GM19239 (cell line): ENCODE results near the gene SLC5A10.
"Not testable (repeated sequence)": the region's sequence is repeated elsewhere in the genome, so short reads cannot be mapped to it uniquely, and the experiment has no call there.

Experiments used
- DNase-seq: peaks from one replicate; pipeline ENCODE4 v3.0.0; 2011; ENCODE audit warnings: low spot score; ENCODE audit not compliant: insufficient read length
- FAIRE-seq: peaks from 2 replicates; lab custom pipeline; 2011; peaks lifted over from hg19 to GRCh38; lab: Jason Lieb, UNC

The SLC5A10 gene

GRCh38 chr17:18944646-18945045 lies 7.3 kb upstream of the SLC5A10 start:
- DNase-seq (no peak), FAIRE-seq (no peak)

GRCh38 chr17:18946536-18946935 lies 5.4 kb upstream of the SLC5A10 start:
- no peak for FAIRE-seq
- DNase-seq = no peak

- DNase-seq (no peak), FAIRE-seq (no peak)
These were observed 4.1 kb upstream of the SLC5A10 start for GRCh38 chr17:18947866-18948265.

GRCh38 chr17:18948476-18949006 lies 3.4 kb upstream of the SLC5A10 start:
- DNase-seq (no peak), FAIRE-seq (no peak)

- FAIRE-seq = no peak
These were observed 2.4 kb upstream of the SLC5A10 start for GRCh38 chr17:18949566-18949965.

GRCh38 chr17:18950346-18950745 lies 1.6 kb upstream of the SLC5A10 start:
- DNase-seq (no peak), FAIRE-seq (no peak)

More at GRCh38 chr17:18949566-18949965, 2.4 kb upstream of the SLC5A10 start:
- DNase-seq = no peak

- no peak for DNase-seq
- no peak for FAIRE-seq
These were observed 740 bp upstream of the SLC5A10 start for GRCh38 chr17:18950944-18951905.

- DNase-seq = no peak
- no peak for FAIRE-seq
These were observed 1.3 kb downstream of the SLC5A10 start for GRCh38 chr17:18953231-18953728.

GRCh38 chr17:18954321-18954720 lies 2.4 kb downstream of the SLC5A10 start:
- no peak for FAIRE-seq

GRCh38 chr17:18955009-18955408 lies 3.0 kb downstream of the SLC5A10 start:
- DNase-seq (no peak), FAIRE-seq (no peak)

More at GRCh38 chr17:18954321-18954720, 2.4 kb downstream of the SLC5A10 start:
- DNase-seq = no peak

- FAIRE-seq, DNase-seq: not testable (repeated sequence)
These were observed 4.1 kb downstream of the SLC5A10 start for GRCh38 chr17:18956021-18956420.

GRCh38 chr17:18956581-18956980 lies 4.6 kb downstream of the SLC5A10 start:
- FAIRE-seq (no peak), DNase-seq (no peak)

- FAIRE-seq = no peak
- DNase-seq = no peak
These were observed 5.9 kb downstream of the SLC5A10 start for GRCh38 chr17:18957831-18958230.

GRCh38 chr17:18958611-18959010 lies 6.6 kb downstream of the SLC5A10 start:
- FAIRE-seq (no peak), DNase-seq (no peak)

- DNase-seq (no peak), FAIRE-seq (no peak)
These were observed 7.3 kb downstream of the SLC5A10 start for GRCh38 chr17:18959071-18959844.

GRCh38 chr17:18959845-18960240 lies 7.9 kb downstream of the SLC5A10 start:
- DNase-seq = no peak
- FAIRE-seq = no peak

- DNase-seq = no peak
These were observed 8.3 kb downstream of the SLC5A10 start for GRCh38 chr17:18960241-18960665.

GRCh38 chr17:18960803-18961511 lies 9.0 kb downstream of the SLC5A10 start:
- DNase-seq (peak; percentile 94), FAIRE-seq (peak; percentile 92)

More at GRCh38 chr17:18960241-18960665, 8.3 kb downstream of the SLC5A10 start:
- no peak for FAIRE-seq

- FAIRE-seq (no peak), DNase-seq (no peak)
These were observed 9.9 kb downstream of the SLC5A10 start for GRCh38 chr17:18961634-18962493.
